Measurements from ENCODE around the gene OLA1.

DNA sequence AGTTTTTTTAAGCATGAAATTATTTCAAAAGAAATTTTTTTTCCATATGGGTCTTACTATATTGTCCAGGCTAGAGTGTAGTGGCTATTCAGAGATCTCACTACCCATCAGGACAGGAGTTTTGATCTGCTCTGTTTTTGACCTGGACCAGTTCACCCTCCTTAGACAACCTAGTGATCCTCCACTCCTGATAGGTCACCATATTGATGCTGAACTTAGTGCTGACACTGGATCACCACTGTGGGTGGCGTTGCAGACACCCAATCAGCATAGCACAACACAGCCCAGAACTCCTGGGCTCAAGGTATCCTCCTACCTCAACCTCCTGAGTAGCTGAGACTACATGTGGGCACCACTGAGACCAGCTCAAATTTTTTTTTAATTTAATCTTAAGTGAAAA, 8.2 kb downstream of the OLA1 start:
- TF ChIP-seq, protein P1, sequence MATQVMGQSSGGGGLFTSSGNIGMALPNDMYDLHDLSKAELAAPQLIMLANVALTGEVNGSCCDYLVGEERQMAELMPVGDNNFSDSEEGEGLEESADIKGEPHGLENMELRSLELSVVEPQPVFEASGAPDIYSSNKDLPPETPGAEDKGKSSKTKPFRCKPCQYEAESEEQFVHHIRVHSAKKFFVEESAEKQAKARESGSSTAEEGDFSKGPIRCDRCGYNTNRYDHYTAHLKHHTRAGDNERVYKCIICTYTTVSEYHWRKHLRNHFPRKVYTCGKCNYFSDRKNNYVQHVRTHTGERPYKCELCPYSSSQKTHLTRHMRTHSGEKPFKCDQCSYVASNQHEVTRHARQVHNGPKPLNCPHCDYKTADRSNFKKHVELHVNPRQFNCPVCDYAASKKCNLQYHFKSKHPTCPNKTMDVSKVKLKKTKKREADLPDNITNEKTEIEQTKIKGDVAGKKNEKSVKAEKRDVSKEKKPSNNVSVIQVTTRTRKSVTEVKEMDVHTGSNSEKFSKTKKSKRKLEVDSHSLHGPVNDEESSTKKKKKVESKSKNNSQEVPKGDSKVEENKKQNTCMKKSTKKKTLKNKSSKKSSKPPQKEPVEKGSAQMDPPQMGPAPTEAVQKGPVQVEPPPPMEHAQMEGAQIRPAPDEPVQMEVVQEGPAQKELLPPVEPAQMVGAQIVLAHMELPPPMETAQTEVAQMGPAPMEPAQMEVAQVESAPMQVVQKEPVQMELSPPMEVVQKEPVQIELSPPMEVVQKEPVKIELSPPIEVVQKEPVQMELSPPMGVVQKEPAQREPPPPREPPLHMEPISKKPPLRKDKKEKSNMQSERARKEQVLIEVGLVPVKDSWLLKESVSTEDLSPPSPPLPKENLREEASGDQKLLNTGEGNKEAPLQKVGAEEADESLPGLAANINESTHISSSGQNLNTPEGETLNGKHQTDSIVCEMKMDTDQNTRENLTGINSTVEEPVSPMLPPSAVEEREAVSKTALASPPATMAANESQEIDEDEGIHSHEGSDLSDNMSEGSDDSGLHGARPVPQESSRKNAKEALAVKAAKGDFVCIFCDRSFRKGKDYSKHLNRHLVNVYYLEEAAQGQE (IDR thresholded peaks at IDR 0.05; ENCODE audit: insufficient read depth in 1 of 2, low read depth in 2 of 2, low read length in 2 of 2): no peak
- TF ChIP-seq POLR2AphosphoS5 (IDR thresholded peaks at IDR 0.05; ENCODE audit: low read depth, low read length) (no peak), TAF1 (IDR thresholded peaks at IDR 0.05; ENCODE audit: borderline replicate concordance, insufficient read depth, low read length) (no peak), SIN3A (IDR thresholded peaks at IDR 0.05; ENCODE audit: borderline replicate concordance, insufficient read depth, low read length) (no peak), FOXP2 (optimal IDR thresholded peaks at IDR 0.05; ENCODE audit: borderline replicate concordance, extremely low read depth, extremely low read length, insufficient read depth) (no peak)

All from PFSK-1 (cell line).